PC-9 (cell line): ENCODE results near the gene RFFL. TPM values are rescaled to one million over a fixed set of nuclear protein-coding genes. Genes with fewer than 3 reads are reported as not detected.

Experiments used
- BruUV-seq: library from RNA; stranded (reverse); fragments of 400-500 nt; replicated peaks from 2 replicates; lab custom pipeline; 2021; lab: Mats Ljungman, UMichigan
- CTCF ChIA-PET: fragments of 300-600 bp; sonication (Branson Sonifier 250); formaldehyde crosslinking; loops from one replicate; lab custom pipeline; 2022; ENCODE audit warnings: antibody characterized with exemption; lab: Charles Lee
- POLR2A ChIA-PET: fragments of 300-600 bp; sonication (Branson Sonifier 250); formaldehyde crosslinking; loops from one replicate; lab custom pipeline; 2022; ENCODE audit warnings: antibody characterized with exemption; ENCODE audit not compliant: unreplicated experiment; lab: Charles Lee
- DNase-seq, 2 experiments: peaks; one replicate each; pipeline versions ENCODE4 v3.0.0 to v3.0.0-alpha.2; 2015 to 2022; ENCODE audit warnings: mixed read lengths in 1 of 2
- H2AFZ ChIP-seq: fragments of 200-600 bp; sonication (generic); 2 replicates; pipeline ENCODE4 v1.8.1; 2017; ENCODE audit warnings: antibody characterized with exemption
- H3F3A ChIP-seq: fragments of 200-600 bp; sonication (generic); 2 replicates; pipeline ENCODE4 v1.8.1; 2017; ENCODE audit warnings: antibody characterized with exemption, mild to moderate bottlenecking, low read depth; ENCODE audit not compliant: insufficient read depth
- H3K27ac ChIP-seq: fragments of 200-600 bp; sonication (generic); 2 replicates; pipeline ENCODE4 v1.6.1; 2016; ENCODE audit warnings: mixed run types
- H3K27me3 ChIP-seq: fragments of 200-600 bp; sonication (generic); 2 replicates; pipeline ENCODE4 v1.6.1; 2016; ENCODE audit warnings: low read depth, mixed run types; ENCODE audit not compliant: insufficient read depth
- H3K36me3 ChIP-seq: fragments of 200-600 bp; sonication (generic); 2 replicates; pipeline ENCODE4 v1.6.1; 2016; ENCODE audit warnings: low read depth, mixed run types
- H3K4me1 ChIP-seq: fragments of 200-600 bp; sonication (generic); replicated peaks from 2 replicates; pipeline ENCODE4 v1.6.1; 2016; ENCODE audit warnings: mixed run types; ENCODE audit not compliant: insufficient read depth
- H3K4me2 ChIP-seq: fragments of 200-600 bp; sonication (generic); 2 replicates; pipeline ENCODE4 v1.6.1; 2017; ENCODE audit warnings: mixed run types
- H3K4me3 ChIP-seq: fragments of 200-600 bp; sonication (generic); 2 replicates; pipeline ENCODE4 v1.6.1; 2016; ENCODE audit warnings: mixed run types
- H3K79me2 ChIP-seq: fragments of 200-600 bp; sonication (generic); 2 replicates; pipeline ENCODE4 v1.6.1; 2017; ENCODE audit warnings: low read depth, mixed run types
- H3K9me2 ChIP-seq: fragments of 200-600 bp; sonication (generic); 2 replicates; pipeline ENCODE4 v1.8.1; 2017; ENCODE audit warnings: mild to moderate bottlenecking; ENCODE audit not compliant: insufficient read depth
- H3K9me3 ChIP-seq: fragments of 200-600 bp; sonication (generic); 2 replicates; pipeline ENCODE4 v1.8.1; 2016; ENCODE audit warnings: low read depth; ENCODE audit not compliant: insufficient read depth
- H4K20me1 ChIP-seq: fragments of 200-600 bp; sonication (generic); 2 replicates; pipeline ENCODE4 v1.8.1; 2017; ENCODE audit not compliant: insufficient read depth
- CTCF ChIP-seq: fragments of 200-600 bp; sonication (generic); conservative IDR thresholded peaks from 2 replicates; pipeline ENCODE4 v1.6.1; 2017; ENCODE audit warnings: mixed run types, antibody characterized with exemption, mild to moderate bottlenecking, moderate library complexity
- EZH2 ChIP-seq: fragments of 200-600 bp; sonication (generic); IDR thresholded peaks from 2 replicates; pipeline ENCODE4 v1.8.0; 2017; ENCODE audit warnings: antibody characterized with exemption, low read depth
- intact Hi-C: fragments of 100-400 bp; cut with micrococcal nuclease; formaldehyde crosslinking; loops from one replicate; pipeline ENCODE4 v1.10.0; 2022; ENCODE audit not compliant: unreplicated experiment
- total RNA-seq: library from RNA; stranded (reverse); gene quantifications from 2 replicates; pipeline ENCODE4 v1.2.3, GENCODE V29; 2021

The RFFL gene
- total RNA-seq, 1 experiment from 2014 or later, result 38.1 TPM

GRCh38 chr17:35016369-35016768 is 47.1 kb downstream of the RFFL start:
- TF ChIP-seq CTCF (no peak), EZH2 (no peak)
- Histone ChIP-seq H3K4me1 (peaks cover 20% of the 10 kb centered on the region), H4K20me1 (peaks cover 7% of the 10 kb centered on the region; the same call in 1 of the 2 replicates), H3K9me3 (no peaks in the 10 kb centered on the region), H3K4me3 (no peak overlapping the region), H3K27me3 (no peaks in the 10 kb centered on the region), H3F3A (peaks cover 15% of the 10 kb centered on the region; the same call in 1 of the 2 replicates), H3K36me3 (no peaks in the 10 kb centered on the region), H3K27ac (no peak overlapping the region), H3K4me2 (no peak overlapping the region), H3K9me2 (no peaks in the 10 kb centered on the region), H2AFZ (no peak overlapping the region), H3K79me2 (no peaks in the 10 kb centered on the region)
- CTCF ChIA-PET, result no interaction called here
- no TSS peak for BruUV-seq
- intact Hi-C loops, result no loop called here
- POLR2A ChIA-PET, result no interaction called here
- no peak for DNase-seq

DNA sequence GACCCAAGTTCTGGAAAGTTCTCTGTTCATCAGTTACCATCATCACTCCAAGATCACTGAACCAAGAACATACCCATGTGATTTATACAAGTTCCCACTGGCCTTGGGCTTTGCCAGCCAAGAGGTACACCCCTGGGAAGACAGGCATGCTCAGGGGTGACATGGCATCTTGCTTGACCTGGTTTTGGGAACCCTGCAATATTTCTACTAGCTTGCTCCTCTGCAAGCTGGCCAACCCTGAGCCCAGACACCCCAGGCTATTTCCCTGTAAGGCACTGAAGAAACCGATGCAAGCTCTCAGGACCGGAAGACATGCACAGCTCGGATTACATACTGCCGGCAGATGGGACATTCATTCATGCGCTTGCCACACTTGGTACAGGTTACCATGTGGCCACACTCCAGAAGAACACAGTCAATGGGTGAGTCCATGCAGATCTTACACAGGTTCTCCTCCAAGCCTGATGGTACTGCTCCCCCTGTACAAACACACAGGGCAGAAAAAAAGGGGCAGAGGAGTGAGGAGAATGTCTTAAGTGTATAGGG is 51.8 kb downstream of the RFFL start:
- H3K4me2 ChIP-seq, result no peak overlapping the region
- H3K36me3 ChIP-seq, result no peaks in the 10 kb centered on the region
- no peaks in the 10 kb centered on the region for H3F3A ChIP-seq
- no peak overlapping the region for H3K27ac ChIP-seq
- H3K4me3 ChIP-seq, result no peak overlapping the region
- H3K9me3 ChIP-seq, result no peaks in the 10 kb centered on the region
- no peaks in the 10 kb centered on the region for H3K9me2 ChIP-seq
- no peak overlapping the region for H2AFZ ChIP-seq
- ChIA-PET POLR2A (interaction anchor here (0.7 kb wide), 1 partner anchor 32 kb away, joined by 7 read pairs; no protein-coding TSS in a partner anchor), CTCF (no interaction called here)
- no peak for DNase-seq
- TF ChIP-seq EZH2 (no peak), CTCF (no peak)
- H3K79me2 ChIP-seq, result no peaks in the 10 kb centered on the region
- no peaks in the 10 kb centered on the region for H3K4me1 ChIP-seq
- intact Hi-C loops, result no loop called here
- no TSS peak for BruUV-seq
- no peaks in the 10 kb centered on the region for H4K20me1 ChIP-seq
- no peaks in the 10 kb centered on the region for H3K27me3 ChIP-seq

- ChIA-PET POLR2A (no interaction called here), CTCF (no interaction called here)
- Histone ChIP-seq H2AFZ (no peak overlapping the region), H4K20me1 (no peaks in the 10 kb centered on the region), H3K27me3 (no peaks in the 10 kb centered on the region), H3K27ac (no peak overlapping the region), H3K79me2 (no peaks in the 10 kb centered on the region), H3K4me3 (no peak overlapping the region), H3K4me1 (no peaks in the 10 kb centered on the region), H3F3A (no peaks in the 10 kb centered on the region), H3K9me3 (no peaks in the 10 kb centered on the region), H3K9me2 (no peaks in the 10 kb centered on the region), H3K4me2 (no peak overlapping the region), H3K36me3 (no peaks in the 10 kb centered on the region)
- no peak for TF ChIP-seq EZH2
- no peak for TF ChIP-seq CTCF
- intact Hi-C loops, result no loop called here
- BruUV-seq, result no TSS peak
- no peak for DNase-seq
Measured at GRCh38 chr17:35010093-35010492, 53.4 kb downstream of the RFFL start.
